Mesangial cell (primary cell): ENCODE results near the gene NECAP2. TPM values are rescaled to one million over a fixed set of nuclear protein-coding genes. Genes with fewer than 3 reads are reported as not detected.

ENCODE experiments used
- total RNA-seq: library from RNA; depleted of rRNA; stranded (reverse); fragments of >200 nt; gene quantifications from 2 replicates; pipeline ENCODE4 v1.2.3, GENCODE V29; 2015

The NECAP2 gene, protein sequence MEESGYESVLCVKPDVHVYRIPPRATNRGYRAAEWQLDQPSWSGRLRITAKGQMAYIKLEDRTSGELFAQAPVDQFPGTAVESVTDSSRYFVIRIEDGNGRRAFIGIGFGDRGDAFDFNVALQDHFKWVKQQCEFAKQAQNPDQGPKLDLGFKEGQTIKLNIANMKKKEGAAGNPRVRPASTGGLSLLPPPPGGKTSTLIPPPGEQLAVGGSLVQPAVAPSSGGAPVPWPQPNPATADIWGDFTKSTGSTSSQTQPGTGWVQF
- total RNA-seq = 95.5 and 100 TPM in 2 replicates

DNA sequence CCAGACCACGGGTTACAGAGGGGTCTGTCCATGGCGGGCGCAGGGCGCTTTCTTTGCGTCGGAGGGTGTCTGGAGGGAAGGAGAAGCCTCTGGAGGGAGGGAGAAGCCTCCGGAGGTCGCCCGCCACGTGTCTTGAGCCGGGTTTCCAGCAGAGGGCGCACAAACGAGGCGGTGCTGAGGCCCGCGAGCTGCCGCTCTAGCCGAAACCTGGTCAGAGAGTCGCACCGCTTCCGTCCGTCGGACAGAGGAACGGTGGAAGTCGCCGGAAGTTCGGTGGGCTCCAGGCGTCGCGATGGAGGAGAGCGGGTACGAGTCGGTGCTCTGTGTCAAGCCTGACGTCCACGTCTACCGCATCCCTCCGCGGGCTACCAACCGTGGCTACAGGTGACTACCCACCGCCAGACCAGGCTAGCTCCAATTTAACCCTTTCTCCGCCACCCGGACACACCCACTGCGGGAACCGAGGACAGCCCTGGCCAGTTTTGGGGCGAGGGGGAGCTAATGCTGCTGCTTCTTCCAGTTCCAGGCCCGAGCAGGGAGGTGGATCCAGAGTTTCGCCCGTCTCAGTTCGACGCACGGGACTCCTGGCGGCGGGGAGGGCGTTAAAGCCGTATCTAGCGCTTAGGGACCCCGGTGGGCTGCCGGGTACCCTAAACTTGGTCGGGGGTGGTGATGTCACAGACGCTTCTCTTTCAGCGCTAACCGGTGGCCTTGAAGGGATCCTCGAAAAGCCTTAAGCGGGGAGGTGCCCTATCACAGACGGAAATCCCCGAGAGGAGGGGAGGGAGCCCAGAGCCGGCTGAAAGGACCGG lies at the start of gene NECAP2:
Gene NECAP2, plus strand, starts transcription at position 255 of the 812 bp plus-strand sequence. Its CDS starts 38 bp downstream, at position 293.

DNA sequence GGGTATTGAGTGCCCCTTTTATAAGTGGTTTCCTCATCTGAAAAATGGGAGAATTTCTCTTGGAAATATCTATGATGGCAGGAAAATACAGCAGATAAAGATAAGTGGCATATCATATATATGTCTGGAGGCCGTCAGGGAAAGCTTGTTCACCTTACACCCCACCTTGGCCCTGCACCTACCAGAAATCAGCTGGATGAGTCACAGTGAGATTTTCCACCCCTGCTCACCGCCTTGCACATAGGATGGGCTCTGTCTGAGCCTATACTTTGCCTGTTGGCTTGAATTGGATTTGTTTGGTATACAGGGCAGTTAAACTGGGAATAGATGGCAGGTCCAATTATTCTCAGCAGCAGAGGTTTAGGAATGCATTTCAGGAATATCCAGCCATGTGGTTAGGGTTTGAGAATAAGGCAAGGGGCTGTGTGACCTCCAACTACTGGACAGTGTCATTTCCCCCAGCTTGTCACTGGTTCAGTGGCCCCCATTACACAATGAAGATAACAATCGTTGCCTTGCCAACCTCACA lies 3.5 kb upstream of the NECAP2 start, which contains the start of gene SPATA21:
Gene SPATA21, minus strand, starts transcription at position 479 of the 529 bp plus-strand sequence. CDS start 6,053 bp downstream, outside the sequence.

Other genes starting within 250 kb of the NECAP2 start
- gene ARHGEF19, start 228.1 kb upstream of the NECAP2 start, total RNA-seq = 6.4 and 6.7 TPM in 2 replicates
- gene CPLANE2, start 203.5 kb upstream of the NECAP2 start, total RNA-seq = 4.6 and 6.7 TPM in 2 replicates
- gene FBXO42, start 88.2 kb upstream of the NECAP2 start, total RNA-seq = 13.5 and 22.2 TPM in 2 replicates
- 66.8 and 92.7 TPM in 2 replicates for gene SZRD1, start 73.5 kb upstream of the NECAP2 start, total RNA-seq
- not detected in 2 replicates for gene SPATA21, start 3.3 kb upstream of the NECAP2 start, total RNA-seq
- gene RNU1-1, start 73.6 kb downstream of the NECAP2 start, total RNA-seq = under 0.01 TPM in 2 replicates
- 7.2 and 12.2 TPM in 2 replicates for gene NBPF1, start 172.8 kb downstream of the NECAP2 start, total RNA-seq
- under 0.01 TPM in 2 replicates for gene RNU1-3, start 226.2 kb downstream of the NECAP2 start, total RNA-seq